ENCODE data around the gene TRIM54.

GRCh38 chr2:27280826-27281225 lies 1.4 kb upstream of the TRIM54 start:
- TF ChIP-seq, protein P1, sequence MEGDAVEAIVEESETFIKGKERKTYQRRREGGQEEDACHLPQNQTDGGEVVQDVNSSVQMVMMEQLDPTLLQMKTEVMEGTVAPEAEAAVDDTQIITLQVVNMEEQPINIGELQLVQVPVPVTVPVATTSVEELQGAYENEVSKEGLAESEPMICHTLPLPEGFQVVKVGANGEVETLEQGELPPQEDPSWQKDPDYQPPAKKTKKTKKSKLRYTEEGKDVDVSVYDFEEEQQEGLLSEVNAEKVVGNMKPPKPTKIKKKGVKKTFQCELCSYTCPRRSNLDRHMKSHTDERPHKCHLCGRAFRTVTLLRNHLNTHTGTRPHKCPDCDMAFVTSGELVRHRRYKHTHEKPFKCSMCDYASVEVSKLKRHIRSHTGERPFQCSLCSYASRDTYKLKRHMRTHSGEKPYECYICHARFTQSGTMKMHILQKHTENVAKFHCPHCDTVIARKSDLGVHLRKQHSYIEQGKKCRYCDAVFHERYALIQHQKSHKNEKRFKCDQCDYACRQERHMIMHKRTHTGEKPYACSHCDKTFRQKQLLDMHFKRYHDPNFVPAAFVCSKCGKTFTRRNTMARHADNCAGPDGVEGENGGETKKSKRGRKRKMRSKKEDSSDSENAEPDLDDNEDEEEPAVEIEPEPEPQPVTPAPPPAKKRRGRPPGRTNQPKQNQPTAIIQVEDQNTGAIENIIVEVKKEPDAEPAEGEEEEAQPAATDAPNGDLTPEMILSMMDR (conservative IDR thresholded peaks at IDR 0.05; ENCODE audit: low read depth, low read length): no peak
- TF ChIP-seq EZH2 (IDR thresholded peaks at IDR 0.05; ENCODE audit: low read length, unreplicated experiment): no peak

Data from PC-3 (cell line).